Measurements from ENCODE around the gene TAF10. TPM values are rescaled to one million over a fixed set of nuclear protein-coding genes. Genes with fewer than 3 reads are reported as not detected.

Gene TAF10
- total RNA-seq, 2 donors from 2014 or later, result 85.9 to 107 TPM

GRCh38 chr11:6570691-6571427, 41.2 kb downstream of the TAF10 start:
- intact Hi-C loops (cut with DNase I), result loop anchor here in 1 of 2 donors (5.0 kb wide), 1 partner anchor 34 kb away; no protein-coding TSS in a partner anchor
- no peak for DNase-seq (ENCODE audit: low spot score)

DNA sequence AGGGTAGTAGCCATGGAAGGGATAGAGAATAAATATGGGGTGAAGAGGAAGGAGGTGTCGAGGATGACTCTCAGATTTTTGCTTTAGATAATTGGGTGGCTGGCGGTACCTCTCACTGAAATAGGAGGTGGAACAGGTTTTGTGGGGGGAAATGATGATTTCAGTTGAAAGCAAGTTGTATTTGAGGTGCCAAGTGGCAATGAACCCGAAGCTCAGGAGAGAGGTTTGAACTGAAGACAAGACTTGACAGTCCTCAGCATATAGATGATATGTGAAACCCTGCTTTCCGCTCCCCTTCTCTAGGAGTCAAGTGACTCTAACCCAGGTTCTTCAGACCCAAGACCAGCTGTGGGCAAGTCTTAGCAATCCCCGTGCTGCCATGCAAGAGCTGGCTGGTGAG, 42.3 kb downstream of the TAF10 start:
- intact Hi-C loops (cut with DNase I), result loop anchor here in 1 of 2 donors (5.0 kb wide), 1 partner anchor 32 kb away; no protein-coding TSS in a partner anchor
- DNase-seq (ENCODE audit: low spot score), result no peak

GRCh38 chr11:6568191-6568918, 43.7 kb downstream of the TAF10 start:
- peak; percentile 76 for DNase-seq (ENCODE audit: low spot score)
- intact Hi-C loops (cut with DNase I), result no loop called here

DNA sequence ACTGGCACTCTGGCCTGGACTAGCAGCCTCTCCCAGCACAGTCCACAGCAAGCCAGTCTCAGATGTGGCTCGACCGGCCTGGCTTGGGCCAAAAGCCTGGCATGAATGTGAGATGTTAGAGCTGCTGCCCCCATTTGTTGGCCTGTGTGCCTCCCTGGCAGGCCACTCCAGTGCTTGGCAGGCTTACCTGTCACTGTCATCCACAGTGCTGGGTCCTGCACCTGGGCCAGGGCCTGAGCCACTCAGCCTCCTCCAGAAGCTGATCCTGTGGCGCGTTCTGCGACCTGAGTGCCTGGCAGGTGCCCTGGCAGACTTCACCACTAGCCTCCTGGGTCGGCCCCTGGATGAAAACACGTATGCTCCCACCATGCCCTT, 44.7 kb downstream of the TAF10 start:
- peak; percentile 75 for DNase-seq (ENCODE audit: low spot score)
- intact Hi-C loops (cut with DNase I), result no loop called here

- intact Hi-C loops (cut with DNase I), result no loop called here
- DNase-seq (ENCODE audit: low spot score), result no peak
These were observed 45.2 kb downstream of the TAF10 start for GRCh38 chr11:6566704-6567370.

- no peak for DNase-seq (ENCODE audit: low spot score)
- intact Hi-C loops (cut with DNase I), result no loop called here
These were observed 45.9 kb downstream of the TAF10 start for GRCh38 chr11:6565988-6566703.

DNA sequence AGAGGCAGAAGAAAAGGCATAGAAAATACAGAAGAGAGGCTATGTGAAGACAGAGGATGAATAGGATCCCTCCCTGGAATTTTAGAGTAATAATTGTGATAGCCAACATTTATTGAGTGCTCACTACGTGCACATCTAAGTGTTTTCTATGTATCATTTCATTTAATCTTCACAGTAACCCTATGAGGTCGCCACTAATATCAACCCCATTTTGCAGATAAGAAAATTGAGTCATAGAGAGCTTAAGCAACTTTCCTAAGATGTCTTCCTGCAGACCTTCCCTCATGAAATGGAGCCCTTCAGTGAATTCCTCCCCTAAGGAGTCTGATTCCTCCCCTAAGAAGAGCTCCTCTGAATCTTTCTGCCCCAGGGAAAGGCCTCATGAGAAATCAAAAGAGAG, 46.7 kb downstream of the TAF10 start:
- DNase-seq (ENCODE audit: low spot score), result no peak
- intact Hi-C loops (cut with DNase I), result no loop called here

- intact Hi-C loops (cut with DNase I), result no loop called here
- peak; percentile 75 for DNase-seq (ENCODE audit: low spot score)
These were observed 48.3 kb downstream of the TAF10 start for GRCh38 chr11:6563667-6564066.

GRCh38 chr11:6563121-6563619, 48.8 kb downstream of the TAF10 start:
- peak; percentile 36 for DNase-seq (ENCODE audit: low spot score)
- intact Hi-C loops (cut with DNase I), result no loop called here

DNA sequence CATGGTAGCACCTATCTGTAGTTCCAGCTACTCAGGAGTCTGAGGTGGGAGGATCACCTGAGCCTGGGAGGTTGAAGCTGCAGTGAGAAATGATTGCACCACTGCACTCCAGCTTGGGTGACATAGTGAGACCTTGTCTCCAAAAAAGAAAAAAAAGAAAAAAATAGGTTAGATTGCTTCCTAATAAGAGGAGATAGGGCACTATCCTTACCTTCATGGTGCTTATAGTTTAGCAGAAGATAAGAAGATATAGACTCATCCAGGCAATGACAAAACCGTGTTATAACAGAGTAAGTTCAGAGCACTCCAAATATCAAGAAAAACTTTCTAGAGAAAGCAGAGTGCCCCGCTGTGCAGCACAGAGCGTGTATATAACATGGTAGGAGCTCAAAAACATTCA, 50.7 kb downstream of the TAF10 start:
- intact Hi-C loops (cut with DNase I), result no loop called here
- no peak for DNase-seq (ENCODE audit: low spot score)

Other genes with a start within 250 kb of the TAF10 start
- 10 to 100 TPM; 35.4 to 51.6 TPM for gene SMPD1, start 221.7 kb downstream of the TAF10 start, total RNA-seq
- gene APBB1, start 193.1 kb downstream of the TAF10 start, total RNA-seq, result 10 to 100 TPM; 43.6 to 65.3 TPM
- gene HPX, start 171.2 kb downstream of the TAF10 start, total RNA-seq, result 1 to 10 TPM; 1.2 to 1.7 TPM
- gene TRIM3, start 138.3 kb downstream of the TAF10 start, total RNA-seq, result 10 to 100 TPM; 22.0 to 23.2 TPM
- gene ARFIP2, start 130.9 kb downstream of the TAF10 start, total RNA-seq, result 10 to 100 TPM; 27.4 to 29.2 TPM
- 10 to 100 TPM; 33.6 to 34.9 TPM for gene TIMM10B, start 130.7 kb downstream of the TAF10 start, total RNA-seq
- gene DNHD1, start 114.9 kb downstream of the TAF10 start, total RNA-seq, result 10 to 100 TPM in 1 of 2 donors, 1 to 10 TPM in 1; 9.3 to 10.3 TPM
- 10 to 100 TPM; 16.6 to 17.6 TPM for gene RRP8, start 8.6 kb downstream of the TAF10 start, total RNA-seq
- gene ILK, start 8.4 kb downstream of the TAF10 start, total RNA-seq, result 100 to 1,000 TPM; 340 to 384 TPM
- gene TPP1, start 7.2 kb upstream of the TAF10 start, total RNA-seq, result 100 to 1,000 TPM in 1 of 2 donors, 10 to 100 TPM in 1; 80.9 to 137 TPM
- 10 to 100 TPM; 28.9 to 42.3 TPM for gene DCHS1, start 43.6 kb upstream of the TAF10 start, total RNA-seq
- gene MRPL17, start 71.1 kb upstream of the TAF10 start, total RNA-seq, result 10 to 100 TPM; 25.6 to 28.2 TPM
- under 1 TPM in 1 of 2 donors, not detected in 1; 0.10 TPM for gene OR2AG2, start 159.8 kb upstream of the TAF10 start, total RNA-seq
- not detected for gene OR2AG1, start 170.8 kb upstream of the TAF10 start, total RNA-seq
- under 1 TPM in 1 of 2 donors, not detected in 1; 0.33 TPM for gene OR6A2, start 187.5 kb upstream of the TAF10 start, total RNA-seq
- not detected for gene OR10A5, start 233.5 kb upstream of the TAF10 start, total RNA-seq